Subcutaneous adipose tissue (tissue), 4 donors: ENCODE data around the gene PRR5. TPM values are rescaled to one million over a fixed set of nuclear protein-coding genes. Genes with fewer than 3 reads are reported as not detected.

Experiments used
- total RNA-seq, 4 donors: library from RNA; depleted of rRNA; stranded (reverse); fragments of >200 nt; gene quantifications; one replicate each; pipeline ENCODE4 v1.1.0, GENCODE V29; 2016
- TF ChIP-seq, protein P1 (sequence below): fragments of 450-650 bp; IDR thresholded peaks from one replicate; pipeline ENCODE4 v1.5.1; 2016; ENCODE audit warnings: low read depth, mild to moderate bottlenecking, control low read depth, antibody characterized with exemption, moderate library complexity

The PRR5 gene
- total RNA-seq, 4 donors from 2014 or later = 14.3 to 152 (median 30.3) TPM

DNA sequence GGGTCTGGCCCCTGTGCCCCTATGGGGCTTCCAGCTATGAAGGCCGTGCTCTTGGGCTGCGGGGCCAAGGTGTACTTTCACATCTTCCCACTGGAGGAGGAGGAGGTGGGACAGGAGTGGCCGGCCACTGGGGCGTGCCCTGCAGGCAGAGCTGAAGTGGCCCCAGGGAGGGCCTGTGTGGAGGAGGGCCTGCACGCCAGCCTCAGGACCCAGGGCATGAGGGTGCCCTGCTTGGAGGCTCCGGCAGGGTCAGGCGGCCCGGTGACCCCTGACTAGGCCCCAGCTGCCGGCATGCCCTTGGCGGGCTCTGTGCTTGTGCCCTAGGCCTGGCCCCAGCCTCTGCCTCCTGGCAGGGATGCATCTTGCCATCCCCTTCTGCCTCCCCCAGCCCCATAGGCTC, 5.2 kb downstream of the PRR5 start:
- TF ChIP-seq, protein P1, sequence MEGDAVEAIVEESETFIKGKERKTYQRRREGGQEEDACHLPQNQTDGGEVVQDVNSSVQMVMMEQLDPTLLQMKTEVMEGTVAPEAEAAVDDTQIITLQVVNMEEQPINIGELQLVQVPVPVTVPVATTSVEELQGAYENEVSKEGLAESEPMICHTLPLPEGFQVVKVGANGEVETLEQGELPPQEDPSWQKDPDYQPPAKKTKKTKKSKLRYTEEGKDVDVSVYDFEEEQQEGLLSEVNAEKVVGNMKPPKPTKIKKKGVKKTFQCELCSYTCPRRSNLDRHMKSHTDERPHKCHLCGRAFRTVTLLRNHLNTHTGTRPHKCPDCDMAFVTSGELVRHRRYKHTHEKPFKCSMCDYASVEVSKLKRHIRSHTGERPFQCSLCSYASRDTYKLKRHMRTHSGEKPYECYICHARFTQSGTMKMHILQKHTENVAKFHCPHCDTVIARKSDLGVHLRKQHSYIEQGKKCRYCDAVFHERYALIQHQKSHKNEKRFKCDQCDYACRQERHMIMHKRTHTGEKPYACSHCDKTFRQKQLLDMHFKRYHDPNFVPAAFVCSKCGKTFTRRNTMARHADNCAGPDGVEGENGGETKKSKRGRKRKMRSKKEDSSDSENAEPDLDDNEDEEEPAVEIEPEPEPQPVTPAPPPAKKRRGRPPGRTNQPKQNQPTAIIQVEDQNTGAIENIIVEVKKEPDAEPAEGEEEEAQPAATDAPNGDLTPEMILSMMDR = no peak

DNA sequence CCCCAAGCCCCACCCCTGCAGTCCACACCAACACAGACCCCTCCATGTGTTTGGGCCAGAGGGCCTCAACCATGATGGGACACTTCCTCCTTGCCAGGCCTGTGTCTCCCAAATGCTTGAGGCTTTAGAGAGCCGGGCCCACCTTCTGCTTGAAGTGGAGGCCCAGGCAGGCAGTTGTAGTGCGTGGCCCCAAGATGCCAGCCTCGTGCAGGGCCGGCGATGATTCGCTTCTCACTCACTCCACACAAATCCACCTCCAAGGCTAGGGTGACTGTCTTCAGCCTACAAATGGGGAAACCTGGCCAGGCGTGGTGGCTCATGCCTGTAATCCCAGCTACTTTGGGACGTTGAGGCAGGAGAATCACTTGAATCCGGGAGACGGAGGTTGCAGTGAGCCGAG, 5.7 kb downstream of the PRR5 start:
- TF ChIP-seq, protein P1 = no peak

DNA sequence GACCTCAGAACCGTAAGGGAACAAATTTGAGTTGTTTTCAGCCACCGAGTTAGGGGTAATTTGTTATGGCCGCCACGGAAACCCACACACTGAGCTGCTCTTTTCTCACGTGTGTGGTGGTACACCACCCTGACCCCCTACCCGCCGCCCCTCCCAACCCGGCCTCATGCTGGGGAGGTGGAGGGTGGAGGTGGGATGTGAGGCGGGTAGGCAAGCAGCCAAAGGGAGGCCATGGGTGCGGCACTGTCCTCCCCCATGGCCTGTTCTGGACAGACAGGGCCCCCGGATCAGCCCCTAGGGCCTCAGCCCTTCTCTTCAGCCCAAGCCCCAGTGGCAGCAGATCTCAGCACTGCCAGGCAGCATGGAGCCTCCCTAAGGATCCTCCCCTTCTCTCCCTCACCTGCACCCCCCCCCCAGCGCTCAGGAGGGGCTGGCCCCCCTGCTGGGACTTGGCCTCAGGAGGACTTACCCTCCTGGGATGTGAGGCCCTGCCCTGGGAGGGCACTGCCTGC, 7.9 kb downstream of the PRR5 start:
- TF ChIP-seq, protein P1 = no peak

DNA sequence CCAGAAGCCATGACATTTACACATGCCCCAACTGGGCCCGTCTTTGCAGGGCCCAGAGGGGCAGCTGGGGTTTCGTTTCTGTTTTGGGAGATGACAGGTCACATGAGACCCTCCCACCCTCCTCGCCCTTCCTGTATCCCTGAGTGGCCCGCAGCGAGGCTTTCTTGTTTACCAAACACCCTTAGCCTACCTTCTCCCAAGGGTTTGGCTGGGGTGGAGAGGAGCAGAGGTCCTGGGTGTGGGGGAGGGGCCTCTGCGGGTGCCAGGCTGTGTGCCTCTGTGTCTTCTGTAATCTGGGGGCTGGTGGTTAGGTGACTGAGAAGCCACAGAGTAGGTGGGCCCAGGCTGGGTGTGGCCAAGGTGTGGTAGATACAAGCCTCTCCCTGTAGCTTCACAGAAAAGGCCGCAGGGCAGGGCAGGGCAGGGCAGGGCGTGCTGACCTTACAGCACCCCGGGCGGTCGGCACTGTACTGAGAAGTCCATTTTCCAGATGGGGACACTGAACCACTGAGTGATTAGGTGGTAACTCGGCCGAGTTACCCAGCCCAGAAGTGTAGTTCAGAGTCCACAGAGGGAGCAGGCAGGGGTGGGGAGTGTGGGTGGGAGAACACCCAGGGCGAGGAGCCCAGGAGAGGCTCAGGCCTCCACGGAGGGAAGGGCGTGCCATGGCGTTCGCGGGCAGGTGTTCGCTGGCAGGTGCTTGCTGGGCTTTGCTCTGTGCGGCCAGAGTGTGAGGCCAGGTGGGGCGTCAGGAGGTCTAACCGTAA, 8.7 kb downstream of the PRR5 start:
- TF ChIP-seq, protein P1 = no peak

DNA sequence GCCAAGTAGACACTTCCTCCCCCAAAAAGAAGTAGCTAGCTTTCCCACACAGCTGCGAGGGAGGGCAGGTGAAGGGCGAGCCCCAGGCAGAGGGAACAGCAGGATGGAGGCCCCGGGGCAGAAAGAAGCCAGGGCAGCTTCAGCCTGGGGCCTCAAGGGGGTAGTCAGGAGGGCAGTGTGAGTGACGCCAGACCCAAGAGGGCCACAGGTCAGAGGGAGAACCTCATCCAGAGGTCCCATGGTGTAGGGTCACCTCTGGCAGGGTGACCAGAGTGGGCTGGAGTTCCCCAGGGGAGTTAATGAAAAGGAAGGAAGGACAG, 9.2 kb downstream of the PRR5 start:
- TF ChIP-seq, protein P1 = no peak

DNA sequence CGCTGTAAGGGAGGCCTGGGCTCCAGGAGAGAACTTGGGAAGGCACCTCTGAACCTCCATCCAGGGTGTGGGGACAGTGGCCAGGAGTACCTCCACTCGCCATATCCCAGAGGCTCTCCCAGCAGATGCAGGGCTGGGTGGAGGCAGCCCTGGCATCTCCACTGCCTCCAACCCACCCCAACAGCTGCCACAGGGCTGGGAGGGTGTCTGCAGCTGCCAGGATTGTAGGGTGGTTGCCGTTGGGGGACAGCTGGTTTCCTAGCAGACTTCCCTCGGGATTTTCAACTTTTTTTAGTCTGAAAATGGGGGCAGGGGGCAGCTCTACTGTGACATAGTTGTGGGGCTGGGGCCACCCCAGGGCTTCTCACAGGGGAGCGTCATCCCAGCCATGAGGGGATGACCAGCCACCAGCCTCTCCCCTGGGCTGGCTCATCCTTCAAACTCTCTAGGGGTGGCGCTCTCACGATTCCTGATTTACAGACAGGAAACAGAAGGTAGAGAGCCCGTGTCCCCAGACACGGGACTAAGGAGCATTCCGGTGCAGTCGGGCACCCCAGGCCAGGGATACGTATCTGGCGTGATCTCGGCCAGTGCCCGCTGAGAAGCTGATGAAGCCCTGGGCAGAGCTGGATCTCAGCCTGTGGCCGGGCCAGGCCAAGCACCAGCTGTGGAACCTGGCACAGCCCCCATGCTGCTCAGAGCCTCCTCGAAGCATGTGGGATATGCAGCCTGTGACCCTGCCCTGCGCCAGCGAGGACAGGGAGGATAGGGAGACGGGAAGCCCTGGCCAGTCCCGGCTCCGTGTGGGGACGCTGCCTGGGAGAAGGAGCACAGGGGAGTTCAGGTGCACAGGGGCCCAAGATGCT, 9.9 kb downstream of the PRR5 start:
- TF ChIP-seq, protein P1 = no peak

DNA sequence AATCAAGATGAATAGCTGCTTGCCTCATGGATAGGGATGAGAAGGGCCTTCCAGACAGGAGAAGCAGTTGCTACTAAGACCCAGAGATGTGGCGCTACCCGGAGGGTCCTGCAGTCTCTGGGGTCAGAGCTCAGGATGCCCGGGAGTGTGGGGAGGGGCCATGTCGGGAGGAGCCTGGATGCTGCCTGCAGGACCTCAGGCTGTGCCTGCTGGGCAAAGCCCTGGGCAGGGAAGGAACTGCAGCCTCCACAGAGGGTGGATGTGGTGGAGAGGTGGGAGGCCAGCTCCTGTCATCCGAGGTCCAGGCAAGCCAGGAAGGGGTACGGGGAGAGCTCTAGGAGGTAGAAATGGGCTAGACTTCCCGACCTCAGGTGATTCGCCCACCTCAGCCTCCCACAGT, 11.0 kb downstream of the PRR5 start:
- TF ChIP-seq, protein P1 = no peak
